HL-60 (cell line): ENCODE results near the gene RAI14.

Source experiments
- DNase-seq, 2 experiments: peaks; one replicate each; pipeline ENCODE4 v3.0.0-alpha.2; 2010 to 2020; ENCODE audit warnings: low read depth in 1 of 2, low spot score in 1 of 2
- H3K27ac ChIP-seq: fragments of 250-450 bp; sonication (Bioruptor Pico); replicated peaks from 2 replicates; pipeline ENCODE4 v1.5.1; 2020; ENCODE audit warnings: mild to moderate bottlenecking, moderate library complexity
- H3K27me3 ChIP-seq: fragments of 250-450 bp; sonication (Bioruptor Pico); 2 replicates; pipeline ENCODE4 v1.5.1; 2021; ENCODE audit warnings: mild to moderate bottlenecking, moderate library complexity; ENCODE audit not compliant: insufficient read depth, poor library complexity, severe bottlenecking
- H3K4me3 ChIP-seq: replicated peaks from 2 replicates; pipeline ENCODE4 v1.5.1; 2011; ENCODE audit warnings: mild to moderate bottlenecking, control low read depth, low read length; ENCODE audit not compliant: insufficient read depth
- GABPA ChIP-seq: IDR thresholded peaks from 2 replicates; pipeline ENCODE4 v1.6.1; 2012; ENCODE audit warnings: low read depth
- POLR2AphosphoS5 ChIP-seq: IDR thresholded peaks from 2 replicates; pipeline ENCODE4 v1.6.1; 2012; ENCODE audit warnings: low read depth
- REST ChIP-seq: IDR thresholded peaks from 2 replicates; pipeline ENCODE4 v1.6.1; 2012; ENCODE audit warnings: low read depth; ENCODE audit not compliant: insufficient replicate concordance
- SPI1 ChIP-seq: IDR thresholded peaks from 2 replicates; pipeline ENCODE4 v1.6.1; 2012; ENCODE audit warnings: low read depth, mild to moderate bottlenecking, borderline replicate concordance
- TF ChIP-seq, protein P1 (sequence below): IDR thresholded peaks from one replicate; pipeline ENCODE4 v1.5.1; 2011; ENCODE audit warnings: low read length, control low read depth, inconsistent platforms; ENCODE audit not compliant: insufficient read depth

Gene RAI14

GRCh38 chr5:34742061-34742460 is 85.9 kb downstream of the RAI14 start:
- no peak for DNase-seq
- no peak overlapping the region for H3K27ac ChIP-seq
- TF ChIP-seq GABPA, result no peak
- TF ChIP-seq, protein P1, sequence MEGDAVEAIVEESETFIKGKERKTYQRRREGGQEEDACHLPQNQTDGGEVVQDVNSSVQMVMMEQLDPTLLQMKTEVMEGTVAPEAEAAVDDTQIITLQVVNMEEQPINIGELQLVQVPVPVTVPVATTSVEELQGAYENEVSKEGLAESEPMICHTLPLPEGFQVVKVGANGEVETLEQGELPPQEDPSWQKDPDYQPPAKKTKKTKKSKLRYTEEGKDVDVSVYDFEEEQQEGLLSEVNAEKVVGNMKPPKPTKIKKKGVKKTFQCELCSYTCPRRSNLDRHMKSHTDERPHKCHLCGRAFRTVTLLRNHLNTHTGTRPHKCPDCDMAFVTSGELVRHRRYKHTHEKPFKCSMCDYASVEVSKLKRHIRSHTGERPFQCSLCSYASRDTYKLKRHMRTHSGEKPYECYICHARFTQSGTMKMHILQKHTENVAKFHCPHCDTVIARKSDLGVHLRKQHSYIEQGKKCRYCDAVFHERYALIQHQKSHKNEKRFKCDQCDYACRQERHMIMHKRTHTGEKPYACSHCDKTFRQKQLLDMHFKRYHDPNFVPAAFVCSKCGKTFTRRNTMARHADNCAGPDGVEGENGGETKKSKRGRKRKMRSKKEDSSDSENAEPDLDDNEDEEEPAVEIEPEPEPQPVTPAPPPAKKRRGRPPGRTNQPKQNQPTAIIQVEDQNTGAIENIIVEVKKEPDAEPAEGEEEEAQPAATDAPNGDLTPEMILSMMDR, result no peak
- TF ChIP-seq POLR2AphosphoS5, result no peak
- TF ChIP-seq SPI1, result no peak
- TF ChIP-seq REST, result no peak

GRCh38 chr5:34743878-34744277 is 87.8 kb downstream of the RAI14 start:
- no peak for DNase-seq
- no peaks in the 10 kb centered on the region for H3K27me3 ChIP-seq
- no peak for TF ChIP-seq POLR2AphosphoS5
- TF ChIP-seq REST, result no peak
- TF ChIP-seq, protein P1, result no peak
- TF ChIP-seq GABPA, result no peak
- no peak for TF ChIP-seq SPI1
- no peak overlapping the region for H3K27ac ChIP-seq
- no peak overlapping the region for H3K4me3 ChIP-seq

More at GRCh38 chr5:34742061-34742460, 85.9 kb downstream of the RAI14 start:
- Histone ChIP-seq H3K27me3 (no peaks in the 10 kb centered on the region), H3K4me3 (no peak overlapping the region)

GRCh38 chr5:34748431-34748830 is 92.3 kb downstream of the RAI14 start:
- TF ChIP-seq POLR2AphosphoS5, result no peak
- TF ChIP-seq, protein P1, result no peak
- TF ChIP-seq SPI1, result no peak
- no peak for TF ChIP-seq REST
- no peak for TF ChIP-seq GABPA

More at GRCh38 chr5:34748431-34748830, 92.3 kb downstream of the RAI14 start:
- DNase-seq, result no peak
- no peak overlapping the region for H3K4me3 ChIP-seq
- no peak overlapping the region for H3K27ac ChIP-seq
- H3K27me3 ChIP-seq, result no peaks in the 10 kb centered on the region
